ENCODE measurements around the gene ANXA10. TPM values are rescaled to one million over a fixed set of nuclear protein-coding genes. Genes with fewer than 3 reads are reported as not detected.

ANXA10 gene
- total RNA-seq (2022; extraction: Qiagen RNA extraction), result 2.3 to 2.9 TPM (median 2.7 TPM) in 5 replicates

GRCh38 chr4:168092176-168092712 is at the start of gene ANXA10:
Gene ANXA10 (plus strand): TSS chr4:168092537. CDS start chr4:168092701, 164 bp downstream.

Other genes with a start within 250 kb of the ANXA10 start
- 2.0 to 3.1 TPM (median 2.6 TPM) in 5 replicates for gene DDX60, start 226.2 kb downstream of the ANXA10 start, total RNA-seq (2022; extraction: Qiagen RNA extraction)

All from A549 treated with dexamethasone at 1 μM for 4 hours (cell line).